Measurements from ENCODE around the gene IDE.
"Not testable (repeated sequence)": the region's sequence is repeated elsewhere in the genome, so short reads cannot be mapped to it uniquely, and the experiment has no call there.

Gene IDE

DNA sequence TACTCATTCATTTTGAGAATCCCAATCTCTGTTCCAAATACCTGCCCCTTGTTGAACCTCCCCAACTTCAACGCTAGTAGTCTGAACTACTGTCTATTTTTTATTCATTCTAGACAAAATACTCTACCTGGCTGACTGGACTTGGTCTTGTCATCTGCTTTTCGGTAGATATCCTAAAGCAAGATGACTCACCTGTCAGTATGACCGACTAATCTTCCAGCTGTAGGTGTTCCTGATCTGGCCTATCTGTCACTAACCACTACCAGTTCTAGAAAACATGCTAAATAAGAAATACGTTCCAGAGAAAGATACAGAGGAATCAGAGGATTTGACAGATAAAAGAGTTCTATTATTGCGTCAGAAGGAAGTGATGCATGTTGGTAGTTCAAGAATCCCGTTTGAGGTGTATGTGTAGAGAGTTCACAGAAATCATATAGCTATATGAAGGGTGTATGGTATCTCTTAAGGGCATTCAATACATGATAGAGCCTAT, 81.1 kb downstream of the IDE start:
- DNase-seq (ENCODE audit: low read depth in 3 of 3, low spot score in 1 of 3), result no peak

DNA sequence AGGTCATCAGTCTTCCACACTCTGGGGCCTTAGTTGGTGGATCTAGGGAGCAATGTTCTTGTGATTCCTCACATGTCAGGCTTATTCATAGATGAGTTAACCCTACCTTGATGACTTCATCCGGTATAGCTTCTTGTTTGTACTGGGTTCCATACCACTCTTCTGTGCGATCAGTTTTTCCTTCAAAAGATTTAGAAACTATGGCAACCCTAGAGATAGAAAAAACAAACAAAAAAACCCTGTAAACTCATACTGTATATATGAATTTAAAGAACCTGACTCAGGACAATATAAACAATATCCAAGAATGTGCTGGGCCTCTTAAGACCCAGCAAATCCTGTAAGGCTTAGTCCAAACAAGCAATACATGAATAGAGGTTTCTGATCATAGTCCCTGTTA, 83.5 kb downstream of the IDE start:
- DNase-seq (ENCODE audit: low read depth in 3 of 3, low spot score in 1 of 3), result no peak

DNA sequence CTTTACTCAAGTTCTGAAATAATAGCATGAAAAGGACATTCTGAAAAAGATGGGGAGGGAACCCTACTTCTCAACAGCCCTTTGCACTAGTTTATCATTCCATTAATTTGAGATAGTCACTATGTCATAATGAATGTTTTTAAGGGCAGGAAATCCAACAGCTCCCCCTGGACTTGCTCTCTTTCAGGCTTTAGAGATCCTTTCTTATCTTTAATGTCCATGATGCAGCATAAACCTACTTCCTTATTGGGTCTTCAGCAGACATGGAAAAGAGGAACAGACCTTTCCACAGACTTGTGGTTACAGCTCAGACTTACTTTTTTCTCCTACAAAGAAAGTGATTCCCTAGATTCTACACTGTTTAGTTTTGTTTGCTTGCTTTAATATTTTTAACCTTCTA, 87.3 kb downstream of the IDE start:
- DNase-seq (ENCODE audit: low read depth in 3 of 3, low spot score in 1 of 3), result no peak

DNA sequence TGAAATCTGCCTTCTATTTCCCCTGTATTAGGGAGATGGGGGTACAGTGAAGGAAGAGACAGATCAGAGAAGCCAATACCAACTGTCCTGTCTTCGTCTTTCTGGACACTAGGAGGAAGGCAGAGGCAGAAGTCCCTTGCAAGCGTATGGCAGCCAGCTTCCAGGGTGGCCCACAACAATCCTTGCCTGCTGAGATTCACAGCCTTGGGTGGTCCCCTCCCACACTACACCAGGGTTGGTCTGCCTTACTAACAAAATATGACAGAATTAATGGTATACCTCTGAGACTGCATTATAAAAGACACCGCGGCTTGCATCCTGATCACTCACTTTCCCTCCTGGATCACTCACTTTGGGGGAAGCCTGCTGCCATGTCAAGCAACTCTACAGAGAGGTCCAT, 90.4 kb downstream of the IDE start:
- no peak for DNase-seq (ENCODE audit: low read depth in 3 of 3, low spot score in 1 of 3)

DNA sequence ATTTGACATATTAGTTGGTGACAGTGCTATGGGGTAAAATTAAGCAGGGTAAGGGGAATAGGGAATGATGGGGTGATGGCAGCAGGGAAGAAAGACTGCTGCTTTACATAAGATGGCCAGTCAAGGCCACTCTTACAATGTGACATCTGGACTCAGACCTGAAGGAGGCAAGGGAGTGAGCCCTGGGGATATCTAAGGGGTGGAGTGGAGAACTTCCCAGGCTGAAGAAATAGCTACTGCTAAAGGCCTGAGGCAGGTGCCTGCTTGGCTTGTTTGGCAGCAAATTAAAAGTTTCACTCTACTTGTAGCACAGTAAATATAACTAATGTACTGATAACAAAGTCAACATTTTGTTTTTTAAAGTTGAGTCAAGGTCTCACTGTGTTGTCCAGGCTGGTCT, 93.5 kb downstream of the IDE start:
- no peak for DNase-seq (ENCODE audit: low read depth in 3 of 3, low spot score in 1 of 3)

DNA sequence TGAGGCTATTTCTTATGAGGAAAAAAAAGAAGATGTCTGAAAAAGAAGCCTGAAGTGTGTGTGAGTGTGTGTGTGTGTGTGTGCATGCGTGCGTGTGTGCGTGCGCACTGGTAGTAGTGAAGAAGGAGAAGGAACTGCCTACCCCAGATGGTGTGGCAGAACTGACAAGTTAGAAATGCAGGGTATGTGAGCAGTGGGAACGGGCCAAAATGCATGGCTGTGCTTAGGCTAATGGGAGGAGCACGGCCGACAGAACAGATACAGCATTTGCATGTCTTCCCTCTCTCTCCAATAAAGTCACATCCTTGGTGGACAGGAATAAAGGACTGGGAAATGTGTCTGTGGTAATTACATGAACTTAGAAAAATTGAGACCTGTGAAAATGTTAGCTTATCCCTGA, 94.3 kb downstream of the IDE start:
- no peak for DNase-seq (ENCODE audit: low read depth in 3 of 3, low spot score in 1 of 3)

DNA sequence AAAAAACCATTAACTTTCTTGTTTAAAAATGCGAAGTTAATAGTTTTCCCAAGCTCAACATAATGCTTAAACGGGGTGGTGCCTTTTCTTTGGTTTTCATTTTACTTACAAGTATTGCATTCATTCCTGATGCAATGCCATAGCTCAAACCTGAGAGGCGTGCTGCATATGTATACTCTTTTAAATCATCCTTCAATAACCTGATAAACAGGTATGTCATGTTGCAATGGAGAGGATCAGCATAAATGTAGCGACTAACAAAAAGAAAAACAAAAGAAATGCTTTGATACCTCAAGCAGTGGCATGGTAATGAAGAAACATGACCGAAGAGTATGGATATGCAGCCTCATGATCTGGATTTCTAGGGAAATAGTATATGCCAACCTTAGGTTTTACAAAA, 95.4 kb downstream of the IDE start:
- DNase-seq (ENCODE audit: low read depth in 3 of 3, low spot score in 1 of 3), result no peak

DNA sequence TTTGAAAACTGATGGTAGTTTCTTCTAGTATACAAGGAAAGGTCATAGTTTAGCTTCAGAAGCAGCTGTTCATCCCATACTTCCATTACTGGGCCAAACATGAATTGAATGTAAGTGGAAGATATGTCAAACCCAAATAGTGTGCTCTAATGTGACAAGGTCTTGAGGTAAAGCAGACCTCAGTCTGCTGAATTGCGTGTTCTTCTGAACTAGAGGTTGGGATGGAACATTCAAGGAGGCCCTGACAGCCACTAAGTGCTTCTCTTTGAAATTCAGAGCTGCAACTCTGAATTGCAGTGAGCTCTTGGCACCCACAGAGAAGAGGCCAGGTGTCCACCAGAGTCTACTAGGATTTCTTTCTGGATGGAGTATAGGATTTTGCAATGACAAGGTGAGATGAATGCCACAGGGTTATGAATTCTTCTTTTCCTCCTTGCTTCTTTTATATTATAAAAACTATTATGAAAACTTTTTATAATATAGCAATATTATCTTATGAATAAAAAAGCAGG, 98.5 kb downstream of the IDE start:
- DNase-seq (ENCODE audit: low read depth in 3 of 3, low spot score in 1 of 3), result no peak

DNA sequence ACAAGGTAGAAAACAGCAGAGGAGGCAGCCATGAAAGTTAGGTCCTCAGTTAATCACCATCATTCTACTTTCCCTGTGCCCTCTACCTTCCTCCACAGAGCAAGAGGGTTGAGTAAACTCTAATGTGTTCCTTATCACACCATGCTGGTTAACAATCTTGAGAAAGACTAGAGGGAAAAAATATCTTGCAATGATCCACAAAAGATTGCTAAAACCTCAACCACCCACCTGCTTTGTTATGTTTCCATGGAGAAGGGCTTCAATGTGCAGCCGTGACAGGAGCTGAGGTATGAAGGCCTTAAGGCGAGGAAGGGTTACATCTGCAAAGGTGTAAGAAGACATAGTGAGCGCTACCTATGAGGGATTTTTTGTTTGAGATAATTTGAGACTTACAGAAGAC, 103.9 kb downstream of the IDE start:
- no peak for DNase-seq (ENCODE audit: low read depth in 3 of 3, low spot score in 1 of 3)

DNA sequence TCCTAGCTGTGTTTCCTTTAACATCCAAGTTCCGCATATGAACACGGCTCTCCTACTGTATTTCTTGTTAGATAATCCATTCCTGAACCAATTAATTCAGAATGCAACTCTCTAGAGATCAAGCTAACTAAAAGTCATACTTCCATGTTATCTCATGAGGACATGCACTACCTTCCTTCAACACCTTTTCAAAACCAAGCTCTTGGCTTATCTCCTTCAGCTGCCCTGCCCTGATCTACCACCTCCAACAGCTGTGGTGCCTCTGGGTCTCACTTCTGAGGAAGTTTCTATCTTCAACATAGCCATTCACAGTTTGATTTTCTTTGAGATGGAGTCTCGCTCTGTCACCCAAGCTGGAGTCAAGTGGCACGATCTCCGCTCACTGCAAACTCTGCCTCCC, 109.5 kb downstream of the IDE start:
- DNase-seq (ENCODE audit: low read depth in 3 of 3, low spot score in 1 of 3), result no peak

DNA sequence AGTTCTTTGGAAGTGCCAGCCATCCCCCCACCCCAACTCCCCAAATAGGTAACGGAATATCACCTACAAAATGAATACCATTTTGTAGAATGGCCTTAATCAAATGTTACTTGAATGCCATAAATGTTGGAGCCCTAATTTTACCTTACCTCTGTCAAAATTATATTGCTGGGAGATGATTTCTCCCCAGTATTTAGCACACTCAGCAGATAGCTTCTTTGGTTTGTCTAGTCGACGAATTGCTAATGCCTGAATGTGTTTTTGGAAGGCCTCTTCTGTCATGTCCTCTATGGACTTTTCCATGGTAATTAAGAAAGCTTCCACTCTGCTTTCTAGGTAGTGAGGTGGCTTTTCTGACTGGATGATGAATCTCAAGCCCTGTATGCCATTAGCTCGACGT, 110.3 kb downstream of the IDE start:
- no peak for DNase-seq (ENCODE audit: low read depth in 3 of 3, low spot score in 1 of 3)

DNA sequence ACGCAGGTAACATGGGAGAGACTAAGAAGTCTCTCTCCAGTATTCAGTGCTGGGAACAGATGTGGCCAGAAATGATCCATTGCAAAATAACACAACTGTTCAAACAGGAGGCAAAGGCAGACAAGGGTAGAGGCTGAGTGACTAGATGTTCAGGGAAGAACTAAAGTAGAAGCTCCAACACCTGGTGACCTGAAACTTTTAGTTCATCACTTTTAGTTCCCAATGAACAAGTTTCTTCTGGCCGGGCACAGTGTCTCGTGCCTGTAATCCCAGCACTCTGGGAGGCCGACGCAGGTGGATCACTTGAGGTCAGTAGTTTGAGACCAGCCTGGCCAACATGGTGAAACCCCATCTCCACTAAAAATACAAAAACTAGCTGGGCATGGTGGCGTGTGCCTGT, 118.9 kb downstream of the IDE start:
- DNase-seq (ENCODE audit: low read depth in 3 of 3, low spot score in 1 of 3), result not testable (repeated sequence)

DNA sequence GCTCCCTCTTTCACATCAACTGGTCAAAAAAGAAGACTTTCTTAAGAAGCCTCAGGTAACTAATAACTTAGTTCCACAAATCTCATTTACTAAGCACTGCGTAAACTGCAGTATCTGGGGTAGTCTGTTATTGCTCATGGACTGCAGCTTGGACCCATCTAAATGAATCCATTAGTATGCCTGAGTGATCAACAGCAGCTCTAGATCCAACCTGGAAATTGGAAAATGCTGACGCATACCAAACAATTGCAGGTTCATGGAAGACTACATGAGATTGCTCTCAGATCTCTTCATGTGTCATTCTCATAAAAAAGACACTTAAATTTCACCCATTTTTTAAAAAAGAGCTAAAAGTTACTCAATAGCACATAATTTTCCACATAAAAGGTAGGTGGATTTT, 121.6 kb downstream of the IDE start:
- no peak for DNase-seq (ENCODE audit: low read depth in 3 of 3, low spot score in 1 of 3)

DNA sequence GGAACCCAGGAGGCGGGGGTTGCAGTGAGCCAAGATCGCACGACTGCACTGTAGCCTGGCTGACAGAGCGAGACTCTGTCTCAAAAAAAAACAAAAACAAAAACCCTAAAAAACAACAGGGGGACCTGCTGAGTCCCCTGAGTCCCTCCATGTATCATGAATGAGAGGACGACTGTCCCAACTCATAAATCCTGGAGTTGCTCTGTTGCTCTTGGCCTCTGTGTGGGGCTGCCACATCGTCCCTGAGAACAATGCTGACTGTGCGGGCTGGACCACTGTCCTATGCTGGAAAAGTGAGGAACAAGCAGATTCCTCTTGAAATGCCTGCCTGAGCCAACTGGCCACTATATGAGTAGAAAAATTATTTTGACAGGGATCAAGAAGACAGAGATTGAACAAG, 122.5 kb downstream of the IDE start:
- no peak for DNase-seq (ENCODE audit: low read depth in 3 of 3, low spot score in 1 of 3)

DNA sequence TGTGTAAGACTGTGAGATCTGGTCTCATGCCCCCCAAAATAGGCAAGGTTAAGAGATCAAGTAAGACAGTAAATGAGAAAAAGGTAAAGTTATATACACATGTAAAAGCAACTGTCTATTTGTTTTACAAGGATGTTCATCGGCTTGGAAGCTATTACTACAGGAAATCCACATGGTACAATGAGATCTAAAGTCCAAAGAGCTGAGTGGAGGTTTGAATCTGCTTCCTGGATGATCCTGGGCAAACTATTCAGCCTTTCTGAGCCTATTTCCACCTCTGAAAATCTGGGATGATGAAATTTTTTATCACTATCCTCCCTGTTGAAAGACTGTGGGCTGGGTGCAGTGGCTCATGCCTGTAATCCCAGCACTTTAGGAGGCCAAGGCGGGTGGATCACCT, 123.0 kb downstream of the IDE start:
- DNase-seq (ENCODE audit: low read depth in 3 of 3, low spot score in 1 of 3), result no peak

DNA sequence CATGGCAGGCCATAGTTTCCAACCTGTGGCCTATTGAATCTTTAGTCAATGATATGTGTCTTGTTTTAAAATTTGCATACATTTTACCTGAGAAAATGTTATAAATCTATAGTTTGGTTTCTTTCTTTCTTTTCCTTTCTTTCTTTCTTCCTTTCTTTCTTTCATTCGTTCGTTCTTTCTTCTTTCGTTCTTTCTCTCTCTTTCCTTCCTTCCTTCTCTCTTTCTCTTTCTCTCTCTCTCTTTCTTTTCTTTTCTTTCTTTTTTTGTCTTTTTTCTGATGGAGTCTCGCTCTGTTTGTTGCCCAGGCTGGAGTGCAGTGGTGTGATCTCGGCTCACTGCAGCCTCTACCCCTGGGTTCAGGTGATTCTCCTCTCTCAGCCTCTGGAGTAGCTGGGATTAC, 133.3 kb downstream of the IDE start:
- DNase-seq (ENCODE audit: low read depth in 3 of 3, low spot score in 1 of 3), result no peak

DNA sequence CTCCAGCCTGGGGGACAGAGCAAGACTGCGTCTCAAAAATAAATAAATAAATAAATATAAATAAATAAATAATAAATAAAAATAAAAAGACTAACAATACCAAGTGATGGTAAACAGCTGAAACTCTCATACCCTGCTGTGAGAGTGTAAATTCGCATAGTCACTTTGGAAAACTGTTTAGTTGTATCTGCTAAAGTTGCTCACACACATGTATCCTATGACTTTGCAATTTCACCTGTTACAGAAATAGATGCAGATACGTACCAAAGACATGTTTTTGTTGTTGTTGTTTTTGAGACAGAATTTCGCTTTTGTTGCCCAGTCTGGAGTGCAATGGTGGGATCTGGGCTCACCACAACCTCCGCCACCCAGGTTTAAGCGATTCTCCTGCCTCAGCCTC, 135.7 kb downstream of the IDE start:
- DNase-seq (ENCODE audit: low read depth in 3 of 3, low spot score in 1 of 3), result no peak

DNA sequence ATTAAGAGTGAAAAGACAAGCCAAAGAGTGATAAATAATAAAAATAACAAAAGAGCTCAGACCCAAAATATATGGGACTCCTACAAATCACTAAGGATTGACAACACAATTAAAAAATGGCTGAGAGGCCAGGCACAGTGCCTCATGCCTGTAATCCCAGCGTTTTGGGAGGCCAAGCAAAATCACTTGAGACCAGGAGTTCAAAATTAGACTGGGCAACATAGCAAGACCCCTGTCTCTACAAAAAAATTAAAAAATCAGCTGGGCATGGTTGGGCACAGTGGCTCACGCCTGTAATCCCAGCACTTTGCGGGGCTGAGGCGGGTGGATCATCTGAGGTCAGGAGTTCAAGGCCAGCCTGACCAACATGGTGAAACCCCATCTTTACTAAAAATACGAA, 137.3 kb downstream of the IDE start:
- DNase-seq (ENCODE audit: low read depth in 3 of 3, low spot score in 1 of 3), result no peak

DNA sequence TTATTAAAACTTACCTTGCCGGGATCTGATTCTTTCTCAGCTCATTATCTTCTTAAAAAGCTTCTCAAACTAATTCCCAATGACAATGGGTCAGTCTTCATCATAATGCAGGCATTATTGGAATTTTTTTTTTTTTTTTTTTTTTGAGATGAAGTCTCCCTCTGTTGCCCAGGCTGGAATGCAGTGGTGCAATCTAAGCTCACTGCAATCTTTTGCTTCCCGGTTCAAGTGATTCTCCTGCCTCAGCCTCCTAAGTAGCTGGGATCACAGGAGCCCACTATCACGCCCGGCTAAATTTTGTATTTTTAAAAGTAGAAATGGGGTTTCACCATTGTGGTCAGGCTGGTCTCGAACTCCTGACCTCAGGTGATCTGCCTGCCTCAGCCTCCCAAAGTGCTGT, 137.8 kb downstream of the IDE start:
- not testable (repeated sequence) for DNase-seq (ENCODE audit: low read depth in 3 of 3, low spot score in 1 of 3)

DNA sequence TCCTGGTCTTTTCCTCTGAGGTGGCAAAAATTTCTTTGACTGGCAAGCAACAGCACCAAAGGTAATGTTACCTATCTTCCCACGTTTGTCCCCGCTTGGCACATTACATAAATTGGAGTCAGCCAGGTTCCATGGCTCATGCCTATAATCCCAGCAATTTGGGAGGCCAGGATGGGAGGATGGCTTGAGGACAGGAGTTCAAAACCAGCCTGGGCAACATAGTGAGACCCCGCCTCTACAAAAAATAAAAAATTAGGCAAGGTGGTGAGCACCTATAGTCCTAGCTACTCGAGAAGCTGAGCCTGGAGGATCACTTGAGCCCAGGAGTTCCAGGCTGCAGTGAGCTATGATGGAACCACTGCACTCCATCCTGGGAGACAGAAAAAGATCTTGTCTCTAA, 139.5 kb downstream of the IDE start:
- no peak for DNase-seq (ENCODE audit: low read depth in 3 of 3, low spot score in 1 of 3)

DNA sequence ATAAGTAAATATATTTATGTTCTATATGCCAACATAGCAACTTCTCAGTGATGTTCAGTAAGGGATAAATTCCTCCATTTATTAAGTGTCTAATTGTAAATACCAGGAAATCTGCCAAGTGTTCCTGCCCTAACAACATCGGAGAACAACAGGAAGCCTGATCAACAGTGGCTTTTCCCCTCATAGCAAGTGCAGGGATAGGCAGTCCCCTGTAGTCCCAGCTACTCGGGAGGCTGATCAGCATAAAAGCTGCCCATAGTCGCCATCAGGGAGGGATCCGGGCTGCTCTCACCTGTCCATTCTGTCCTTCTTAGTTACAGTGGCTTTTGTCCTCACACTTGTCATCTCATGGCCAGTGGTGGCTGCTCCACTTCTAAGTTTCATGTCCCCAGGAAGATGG, 141.3 kb downstream of the IDE start:
- no peak for DNase-seq (ENCODE audit: low read depth in 3 of 3, low spot score in 1 of 3)

DNA sequence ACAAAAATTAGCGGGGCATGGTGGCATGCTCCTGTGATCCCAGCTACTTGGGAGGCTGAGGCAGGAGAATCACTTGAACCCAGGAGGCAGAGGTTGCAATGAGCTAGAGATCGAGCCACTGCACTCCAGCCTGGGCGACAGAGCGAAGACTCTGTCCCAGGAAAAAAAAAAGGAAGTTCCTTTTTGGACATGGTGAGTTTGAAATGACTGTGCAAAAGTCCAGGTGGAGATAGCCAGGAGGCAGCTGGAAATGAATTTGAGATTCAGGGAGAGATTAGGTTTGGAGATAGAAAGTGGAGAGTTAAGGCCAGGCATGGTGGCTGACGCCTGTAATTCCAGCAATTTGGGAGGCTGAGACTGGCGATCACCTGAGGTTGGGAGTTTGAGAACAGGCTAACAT, 143.8 kb downstream of the IDE start:
- no peak for DNase-seq (ENCODE audit: low read depth in 3 of 3, low spot score in 1 of 3)

DNA sequence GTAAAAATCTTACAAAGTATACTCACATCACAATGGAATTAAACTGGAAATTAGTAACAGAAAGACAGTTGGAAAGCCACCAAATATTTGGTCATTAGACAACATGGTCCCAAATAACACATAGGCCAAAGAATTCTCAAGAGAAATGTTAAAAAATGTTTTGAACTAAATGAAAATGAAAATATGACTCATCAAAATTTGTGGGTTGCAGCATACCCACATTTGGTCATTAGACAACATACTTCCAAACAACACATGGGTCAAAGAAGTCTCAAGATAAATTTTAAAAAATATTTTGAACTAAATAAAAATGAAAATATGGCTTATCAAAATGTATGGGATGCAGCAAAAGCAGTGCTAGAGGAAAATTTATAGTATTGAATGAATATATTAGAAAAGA, 152.3 kb downstream of the IDE start:
- no peak for DNase-seq (ENCODE audit: low read depth in 3 of 3, low spot score in 1 of 3)
